ENCODE data around the gene ZNF223. TPM values are rescaled to one million over a fixed set of nuclear protein-coding genes. Genes with fewer than 3 reads are reported as not detected.

ZNF223 gene
- total and polyA plus RNA-seq, 10 of the 15 experiments (the other 5 are each of a cell fraction or from before 2014, with no cell fraction given), result 0.05 to 3.7 (median 0.14) TPM; not detected in 4

DNA sequence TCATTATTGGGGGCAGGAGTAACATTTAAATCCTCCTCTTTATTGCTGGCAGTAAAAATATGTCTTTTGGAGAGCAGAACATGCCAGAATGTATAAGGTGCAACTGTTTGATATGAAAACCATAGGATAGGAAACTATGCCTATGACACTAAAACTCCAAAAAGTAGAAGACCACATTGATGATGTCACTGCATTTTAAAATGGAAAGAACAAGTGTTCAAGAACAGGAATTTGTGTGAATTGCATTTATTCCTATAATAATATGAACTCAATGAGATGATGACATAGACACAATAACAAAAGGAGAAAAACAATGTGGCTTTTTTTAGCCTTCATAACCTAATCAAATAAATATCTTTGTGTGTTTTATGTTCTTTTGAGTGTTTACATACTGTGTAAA lies 57.6 kb downstream of the ZNF223 start (continued):
- no peak for TF ChIP-seq KLF5 (IDR thresholded peaks at IDR 0.05; ENCODE audit: partially characterized antibody)
- no peak for TF ChIP-seq FOS (IDR thresholded peaks at IDR 0.05; ENCODE audit: borderline replicate concordance, extremely low read depth, insufficient read length)
- no peak for TF ChIP-seq CEBPB (IDR thresholded peaks at IDR 0.05; ENCODE audit: borderline replicate concordance in 1 of 2, low read depth in 2 of 2, low read length in 2 of 2)

DNA sequence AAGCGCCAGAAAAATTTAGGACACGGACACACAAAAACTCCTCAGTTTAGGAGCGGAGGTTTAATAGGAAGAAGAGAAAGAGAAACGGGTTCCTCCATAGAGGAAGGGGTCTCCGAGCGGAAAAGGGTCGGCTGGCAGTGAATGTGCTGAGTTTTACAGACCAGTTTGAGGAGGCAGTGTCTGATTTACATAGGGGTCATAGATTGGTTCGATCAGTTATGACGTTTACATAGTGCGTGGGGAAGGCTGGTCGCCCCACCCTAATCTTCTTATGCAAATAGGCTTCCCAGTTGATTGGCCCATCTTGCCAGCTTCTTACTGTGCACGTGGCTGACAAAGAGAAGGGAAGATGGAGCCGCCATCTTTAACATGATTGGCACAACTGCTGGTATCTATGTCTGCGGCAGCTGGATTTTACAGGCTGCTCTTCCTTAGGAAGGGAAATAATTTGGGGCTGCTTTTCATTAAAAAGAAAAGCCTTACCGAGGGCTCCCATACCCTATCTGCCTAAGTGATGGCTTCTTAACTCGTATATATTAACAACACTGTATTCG lies 60.2 kb downstream of the ZNF223 start:
- ChIA-PET SMC1A (ENCODE audit: uncharacterized antibody, unreplicated experiment) (no interaction called here), RAD21 (ENCODE audit: unreplicated experiment) (no interaction called here), CTCF (interaction anchor here (2.1 kb wide), 1 partner anchor 17 kb away, joined by 9 read pairs; the partner anchor contains the start of gene ZNF224), POLR2A (interaction anchor here (0.9 kb wide), 1 partner anchor 17 kb away, joined by 3 read pairs; no protein-coding TSS in a partner anchor)
- no peak for ATAC-seq
- TF ChIP-seq BACH1 (IDR thresholded peaks at IDR 0.05; ENCODE audit: borderline replicate concordance), result no peak
- no peak for FAIRE-seq
- no peaks in the 10 kb centered on the region for H4K20me1 ChIP-seq (ENCODE audit: control insufficient read depth, insufficient read depth)
- no peak overlapping the region for H2AFZ ChIP-seq (ENCODE audit: control insufficient read depth, low read depth, low read length)
- H3K9me3 ChIP-seq (replicated peaks; ENCODE audit: control insufficient read depth, insufficient read depth, low read length), result peaks cover 12% of the 10 kb centered on the region; the same call in 2 of the 3 replicates
- intact Hi-C loops (cut with micrococcal nuclease; ENCODE audit: unreplicated experiment) (loop anchor here (2.0 kb wide), 1 partner anchor 53 kb away; the partner anchor contains the start of gene ZNF226), in situ Hi-C loops (cut with MboI) (loop anchor here (5.0 kb wide), 1 partner anchor 190 kb away; no protein-coding TSS in a partner anchor)
- BruUV-seq (replicated peaks), result no TSS peak
- no peak for DNase-seq (ENCODE audit: low read depth, low spot score)
- peak overlapping the region; percentile 75; the same call in 1 of the 2 replicates for H3K4me2 ChIP-seq (ENCODE audit: control insufficient read depth, insufficient read depth)
- H3K79me2 ChIP-seq (ENCODE audit: control insufficient read depth, insufficient read depth, low read length), result peaks cover 10% of the 10 kb centered on the region
- peaks cover 0 to 8% of the 10 kb centered on the region in 2 experiments; a peak in 2 of 4 replicates for H3K36me3 ChIP-seq (ENCODE audit: control insufficient read depth in 2 of 2, insufficient read depth in 2 of 2, low read length in 1 of 2)
- H3K9ac ChIP-seq (ENCODE audit: control insufficient read depth, insufficient read depth, low read length), result no peak overlapping the region
- H3K27ac ChIP-seq (ENCODE audit: control insufficient read depth, insufficient read depth), result no peak overlapping the region
- H3K27me3 ChIP-seq (replicated peaks in 1 of 2; ENCODE audit: control insufficient read depth in 2 of 2, insufficient read depth in 2 of 2, low read length in 1 of 2), result no peaks in the 10 kb centered on the region
- peak overlapping the region; percentile 91 for H3K4me3 ChIP-seq
- 64% methylated on average over 17 of the region's 17 CpGs for WGBS (ENCODE audit: insufficient coverage, insufficient replicate concordance, low lambda C conversion rate, missing lambda C conversion rate)
- no peaks in the 10 kb centered on the region for H3K4me1 ChIP-seq (ENCODE audit: control insufficient read depth, insufficient read depth, low read length)
